D721Med (cell line): Measurements from ENCODE around the gene ELP2.
"Not testable (repeated sequence)": the region's sequence is repeated elsewhere in the genome, so short reads cannot be mapped to it uniquely, and the experiment has no call there.

Source experiments
- DNase-seq: peaks from one replicate; pipeline ENCODE4 v3.0.0; 2011; ENCODE audit warnings: low spot score; ENCODE audit not compliant: insufficient read length
- FAIRE-seq: peaks from 2 replicates; lab custom pipeline; 2011; peaks lifted over from hg19 to GRCh38; lab: Jason Lieb, UNC
- TF ChIP-seq, protein P1 (sequence below): IDR thresholded peaks from 2 replicates; pipeline ENCODE4 v1.5.1; 2012; ENCODE audit warnings: mild to moderate bottlenecking, control low read depth; ENCODE audit not compliant: insufficient read depth; ENCODE audit errors: missing control alignments

Gene ELP2

DNA sequence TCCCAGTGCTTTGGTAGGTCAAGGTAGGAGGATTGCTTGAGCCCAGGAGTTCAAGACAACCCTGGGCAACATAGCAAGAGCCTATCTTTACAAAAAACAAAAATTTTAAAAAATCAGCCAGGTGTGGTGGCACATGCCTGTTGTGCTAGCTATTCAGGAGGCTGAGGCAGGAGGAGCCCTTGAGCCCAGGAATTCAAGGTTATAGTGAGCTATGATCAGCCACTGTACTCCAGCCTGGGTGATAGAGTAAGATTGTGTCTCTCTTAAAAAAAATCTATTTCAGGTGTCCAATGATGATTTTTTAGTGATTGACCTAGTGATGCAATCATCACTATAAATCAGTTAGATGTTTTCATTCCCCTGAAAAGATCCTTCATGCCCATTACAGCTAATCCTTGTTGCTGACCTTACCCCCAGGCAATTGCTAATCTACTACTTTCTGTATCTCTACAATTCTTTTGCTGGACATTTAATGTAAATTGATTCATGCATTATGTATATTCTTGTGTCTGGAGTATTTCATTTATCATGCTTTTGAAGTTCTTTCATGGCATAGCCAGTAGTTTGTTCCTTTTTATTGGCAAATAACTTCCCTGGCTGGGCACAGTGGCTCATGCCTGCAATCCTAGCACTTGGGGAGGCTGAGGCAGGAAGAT lies 67.9 kb downstream of the ELP2 start:
- TF ChIP-seq, protein P1, sequence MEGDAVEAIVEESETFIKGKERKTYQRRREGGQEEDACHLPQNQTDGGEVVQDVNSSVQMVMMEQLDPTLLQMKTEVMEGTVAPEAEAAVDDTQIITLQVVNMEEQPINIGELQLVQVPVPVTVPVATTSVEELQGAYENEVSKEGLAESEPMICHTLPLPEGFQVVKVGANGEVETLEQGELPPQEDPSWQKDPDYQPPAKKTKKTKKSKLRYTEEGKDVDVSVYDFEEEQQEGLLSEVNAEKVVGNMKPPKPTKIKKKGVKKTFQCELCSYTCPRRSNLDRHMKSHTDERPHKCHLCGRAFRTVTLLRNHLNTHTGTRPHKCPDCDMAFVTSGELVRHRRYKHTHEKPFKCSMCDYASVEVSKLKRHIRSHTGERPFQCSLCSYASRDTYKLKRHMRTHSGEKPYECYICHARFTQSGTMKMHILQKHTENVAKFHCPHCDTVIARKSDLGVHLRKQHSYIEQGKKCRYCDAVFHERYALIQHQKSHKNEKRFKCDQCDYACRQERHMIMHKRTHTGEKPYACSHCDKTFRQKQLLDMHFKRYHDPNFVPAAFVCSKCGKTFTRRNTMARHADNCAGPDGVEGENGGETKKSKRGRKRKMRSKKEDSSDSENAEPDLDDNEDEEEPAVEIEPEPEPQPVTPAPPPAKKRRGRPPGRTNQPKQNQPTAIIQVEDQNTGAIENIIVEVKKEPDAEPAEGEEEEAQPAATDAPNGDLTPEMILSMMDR = no peak
- FAIRE-seq (no peak), DNase-seq (no peak)

DNA sequence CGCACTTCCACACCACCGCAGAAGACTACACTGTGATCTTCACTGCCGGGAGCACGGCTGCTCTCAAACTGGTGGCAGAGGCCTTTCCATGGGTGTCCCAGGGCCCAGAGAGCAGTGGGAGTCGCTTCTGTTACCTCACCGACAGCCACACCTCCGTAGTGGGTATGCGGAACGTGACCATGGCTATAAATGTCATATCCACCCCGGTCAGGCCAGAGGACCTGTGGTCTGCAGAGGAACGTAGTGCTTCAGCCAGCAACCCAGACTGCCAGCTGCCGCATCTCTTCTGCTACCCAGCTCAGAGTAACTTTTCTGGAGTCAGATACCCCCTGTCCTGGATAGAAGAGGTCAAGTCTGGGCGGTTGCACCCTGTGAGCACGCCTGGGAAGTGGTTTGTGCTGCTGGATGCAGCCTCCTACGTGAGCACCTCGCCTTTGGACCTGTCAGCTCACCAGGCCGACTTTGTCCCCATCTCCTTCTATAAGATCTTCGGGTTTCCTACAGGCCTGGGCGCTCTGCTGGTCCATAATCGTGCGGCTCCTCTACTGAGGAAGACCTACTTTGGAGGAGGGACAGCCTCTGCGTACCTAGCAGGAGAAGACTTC lies 70.1 kb downstream of the ELP2 start:
- DNase-seq = no peak
- TF ChIP-seq, protein P1 = no peak
- FAIRE-seq = no peak

DNA sequence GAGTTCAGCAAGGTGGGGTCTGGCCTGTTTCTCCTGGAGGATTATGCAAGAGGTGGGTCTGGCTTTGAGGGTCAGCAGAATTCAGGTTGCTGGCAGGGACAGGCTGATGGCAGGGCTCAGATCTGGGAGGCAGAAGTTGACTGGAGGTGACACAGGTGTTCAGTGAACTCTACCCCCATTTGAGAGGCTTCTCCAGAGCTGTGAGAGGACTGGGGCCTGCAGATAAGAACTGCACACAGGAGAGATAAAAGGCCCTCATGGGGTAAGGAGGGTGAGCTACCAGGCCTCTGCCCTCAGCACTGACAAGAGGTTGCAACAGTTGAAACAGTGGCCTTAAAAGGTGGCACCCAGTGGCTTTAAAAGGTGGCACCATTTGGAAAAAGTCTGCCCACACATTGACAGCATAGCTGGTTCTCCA lies 70.7 kb downstream of the ELP2 start:
- TF ChIP-seq, protein P1 = no peak
- FAIRE-seq = no peak
- DNase-seq = no peak

DNA sequence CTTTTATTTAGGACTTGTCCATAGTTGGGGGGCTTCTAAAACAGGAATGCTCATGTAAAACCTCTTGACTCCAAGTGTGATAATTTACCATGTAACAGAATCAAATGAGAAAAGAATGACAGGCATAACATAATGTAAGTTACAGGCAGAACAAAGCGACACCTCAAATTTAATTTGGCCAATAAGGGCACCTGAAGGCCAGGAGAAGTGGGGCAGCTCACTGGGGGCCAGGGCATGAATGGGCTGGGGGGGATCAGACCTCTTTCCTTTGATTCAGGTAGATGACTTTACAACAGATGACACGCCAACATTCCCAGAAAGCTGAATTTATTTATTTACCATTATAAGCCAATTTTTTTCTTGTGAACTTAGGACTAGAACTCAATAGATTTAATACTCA lies 72.1 kb downstream of the ELP2 start:
- DNase-seq (no peak), FAIRE-seq (no peak)
- TF ChIP-seq, protein P1 = no peak

DNA sequence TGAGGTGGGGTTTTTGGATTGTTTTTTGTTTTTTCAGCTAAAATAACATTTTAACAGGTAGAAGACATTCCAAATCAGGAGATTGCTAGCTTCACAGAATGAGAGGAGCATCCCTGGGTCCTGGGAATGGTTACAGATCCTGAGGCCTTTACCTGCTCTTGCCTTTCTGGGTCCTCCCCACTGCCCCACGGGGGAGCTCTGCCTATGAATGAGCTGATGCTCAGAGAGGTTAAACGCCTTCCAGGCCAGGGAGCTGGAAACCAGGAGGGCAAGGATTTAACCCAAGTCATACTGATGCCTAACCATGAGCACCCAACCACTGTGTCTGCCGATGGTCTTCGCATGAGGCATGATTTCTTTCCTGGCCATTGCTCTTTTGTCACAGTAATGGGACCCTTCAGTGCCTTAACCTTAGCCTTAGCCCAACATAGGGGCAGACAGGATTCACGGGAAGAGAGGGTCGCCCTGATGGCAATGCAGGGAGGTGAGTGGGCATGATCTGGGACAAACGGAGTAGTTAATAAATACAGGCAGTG lies 73.7 kb downstream of the ELP2 start:
- no peak for FAIRE-seq
- DNase-seq = no peak
- TF ChIP-seq, protein P1 = no peak

DNA sequence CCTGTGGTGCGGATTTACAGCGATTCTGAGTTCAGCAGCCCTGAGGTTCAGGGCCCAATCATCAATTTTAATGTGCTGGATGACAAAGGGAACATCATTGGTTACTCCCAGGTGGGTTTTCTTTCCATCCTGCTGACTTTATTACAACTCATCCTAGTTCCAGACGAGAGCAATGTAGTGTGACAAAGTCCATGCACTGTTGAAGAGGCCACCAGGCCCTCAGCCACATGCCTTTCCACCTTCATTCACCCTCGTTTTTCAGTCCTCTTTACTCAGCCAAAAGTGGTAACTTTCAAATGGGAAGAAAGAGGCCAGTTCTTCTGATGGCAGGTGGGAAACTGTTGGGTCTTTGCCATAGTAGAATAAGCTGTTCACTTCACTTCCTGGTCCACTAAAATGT lies 75.5 kb downstream of the ELP2 start:
- DNase-seq (no peak), FAIRE-seq (no peak)
- TF ChIP-seq, protein P1 = no peak

DNA sequence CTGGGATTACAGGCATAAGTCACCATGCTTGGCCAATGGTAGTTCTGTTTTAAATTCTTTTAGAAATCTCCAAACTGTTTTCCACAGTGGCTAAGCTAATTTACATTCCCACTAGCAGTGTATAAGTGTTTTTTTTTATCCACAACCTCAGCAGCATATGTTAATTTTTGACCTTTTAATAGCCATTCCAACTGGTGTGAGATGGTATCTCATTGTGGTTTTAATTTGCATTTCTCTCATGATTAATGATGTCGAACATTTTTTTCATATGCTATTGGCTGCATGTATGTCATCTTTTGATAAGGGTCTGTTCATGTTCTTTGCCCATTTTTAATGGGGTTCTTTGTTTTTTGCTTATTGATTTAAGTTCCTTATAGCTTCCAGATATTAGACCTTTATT lies 77.6 kb downstream of the ELP2 start:
- TF ChIP-seq, protein P1 = no peak
- FAIRE-seq = no peak
- DNase-seq = no peak

DNA sequence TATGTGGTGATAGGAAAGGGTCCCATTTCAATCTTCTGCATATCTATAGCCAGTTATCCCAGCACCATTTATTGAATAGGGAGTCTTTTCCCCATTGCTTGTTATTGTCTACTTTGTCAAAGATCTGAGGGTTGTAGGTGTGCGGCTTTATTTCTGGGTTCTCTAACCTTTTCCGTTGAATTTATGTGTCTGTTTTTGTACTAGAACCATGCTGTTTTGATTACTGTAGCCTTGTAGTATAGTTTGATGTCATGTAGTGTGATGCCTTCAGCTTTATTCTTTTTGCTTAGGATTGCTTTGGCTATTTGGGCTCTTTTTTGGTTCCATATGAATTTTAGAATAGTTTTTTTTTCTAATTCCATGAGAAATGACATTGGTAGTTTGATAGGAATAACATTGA lies 78.3 kb downstream of the ELP2 start:
- FAIRE-seq, DNase-seq: not testable (repeated sequence)
